ENCODE measurements around the gene PRSS36.
"Not testable (repeated sequence)": the region's sequence is repeated elsewhere in the genome, so short reads cannot be mapped to it uniquely, and the experiment has no call there.

The PRSS36 gene

GRCh38 chr16:31141489-31142108 lies 8.3 kb downstream of the PRSS36 start:
- DNase-seq, result peak; percentile 39

- DNase-seq, result not testable (repeated sequence)
Measured at GRCh38 chr16:31141071-31141469, 8.8 kb downstream of the PRSS36 start.

GRCh38 chr16:31138621-31139578 lies 11.0 kb downstream of the PRSS36 start:
- no peak for DNase-seq

- not testable (repeated sequence) for DNase-seq
Measured at GRCh38 chr16:31136822-31137499, 12.9 kb downstream of the PRSS36 start.

- DNase-seq, result no peak
Measured at GRCh38 chr16:31136287-31136662, 13.6 kb downstream of the PRSS36 start.

GRCh38 chr16:31135535-31136286 lies 14.2 kb downstream of the PRSS36 start, which contains the start of gene PRSS8:
TSS of gene PRSS8 (minus strand) at chr16:31135727. CDS start at chr16:31135498, 229 bp downstream.
- peak; percentile 65 for DNase-seq

GRCh38 chr16:31134625-31135534 lies 15.0 kb downstream of the PRSS36 start:
- no peak for DNase-seq

- peak; percentile 49 for DNase-seq
Measured at GRCh38 chr16:31134091-31134571, 15.7 kb downstream of the PRSS36 start.

- no peak for DNase-seq
Measured at GRCh38 chr16:31133046-31133501, 16.8 kb downstream of the PRSS36 start.

GRCh38 chr16:31132303-31132979 lies 17.4 kb downstream of the PRSS36 start:
- no peak for DNase-seq

- no peak for DNase-seq
Measured at GRCh38 chr16:31131841-31132271, 18.0 kb downstream of the PRSS36 start.

- DNase-seq, result no peak
Measured at GRCh38 chr16:31131416-31131815, 18.4 kb downstream of the PRSS36 start.

- DNase-seq, result no peak
Measured at GRCh38 chr16:31130899-31131298, 19.0 kb downstream of the PRSS36 start.

GRCh38 chr16:31130336-31130891 lies 19.5 kb downstream of the PRSS36 start:
- no peak for DNase-seq

GRCh38 chr16:31129568-31130335 lies 20.1 kb downstream of the PRSS36 start:
- peak; percentile 42 for DNase-seq

GRCh38 chr16:31128711-31129567 lies 20.9 kb downstream of the PRSS36 start:
- peak; percentile 97 for DNase-seq

- DNase-seq, result no peak
Measured at GRCh38 chr16:31127182-31127581, 22.7 kb downstream of the PRSS36 start.

- DNase-seq, result no peak
Measured at GRCh38 chr16:31125844-31126243, 24.0 kb downstream of the PRSS36 start.

All from hematopoietic multipotent progenitor cell treated with erythropoietin and hydrocortisone succinate and interleukin-3 and kit ligand, for 6 days (in vitro differentiated cells).